ENCODE measurements around the gene TRAK1.

Gene TRAK1, protein sequence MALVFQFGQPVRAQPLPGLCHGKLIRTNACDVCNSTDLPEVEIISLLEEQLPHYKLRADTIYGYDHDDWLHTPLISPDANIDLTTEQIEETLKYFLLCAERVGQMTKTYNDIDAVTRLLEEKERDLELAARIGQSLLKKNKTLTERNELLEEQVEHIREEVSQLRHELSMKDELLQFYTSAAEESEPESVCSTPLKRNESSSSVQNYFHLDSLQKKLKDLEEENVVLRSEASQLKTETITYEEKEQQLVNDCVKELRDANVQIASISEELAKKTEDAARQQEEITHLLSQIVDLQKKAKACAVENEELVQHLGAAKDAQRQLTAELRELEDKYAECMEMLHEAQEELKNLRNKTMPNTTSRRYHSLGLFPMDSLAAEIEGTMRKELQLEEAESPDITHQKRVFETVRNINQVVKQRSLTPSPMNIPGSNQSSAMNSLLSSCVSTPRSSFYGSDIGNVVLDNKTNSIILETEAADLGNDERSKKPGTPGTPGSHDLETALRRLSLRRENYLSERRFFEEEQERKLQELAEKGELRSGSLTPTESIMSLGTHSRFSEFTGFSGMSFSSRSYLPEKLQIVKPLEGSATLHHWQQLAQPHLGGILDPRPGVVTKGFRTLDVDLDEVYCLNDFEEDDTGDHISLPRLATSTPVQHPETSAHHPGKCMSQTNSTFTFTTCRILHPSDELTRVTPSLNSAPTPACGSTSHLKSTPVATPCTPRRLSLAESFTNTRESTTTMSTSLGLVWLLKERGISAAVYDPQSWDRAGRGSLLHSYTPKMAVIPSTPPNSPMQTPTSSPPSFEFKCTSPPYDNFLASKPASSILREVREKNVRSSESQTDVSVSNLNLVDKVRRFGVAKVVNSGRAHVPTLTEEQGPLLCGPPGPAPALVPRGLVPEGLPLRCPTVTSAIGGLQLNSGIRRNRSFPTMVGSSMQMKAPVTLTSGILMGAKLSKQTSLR

DNA sequence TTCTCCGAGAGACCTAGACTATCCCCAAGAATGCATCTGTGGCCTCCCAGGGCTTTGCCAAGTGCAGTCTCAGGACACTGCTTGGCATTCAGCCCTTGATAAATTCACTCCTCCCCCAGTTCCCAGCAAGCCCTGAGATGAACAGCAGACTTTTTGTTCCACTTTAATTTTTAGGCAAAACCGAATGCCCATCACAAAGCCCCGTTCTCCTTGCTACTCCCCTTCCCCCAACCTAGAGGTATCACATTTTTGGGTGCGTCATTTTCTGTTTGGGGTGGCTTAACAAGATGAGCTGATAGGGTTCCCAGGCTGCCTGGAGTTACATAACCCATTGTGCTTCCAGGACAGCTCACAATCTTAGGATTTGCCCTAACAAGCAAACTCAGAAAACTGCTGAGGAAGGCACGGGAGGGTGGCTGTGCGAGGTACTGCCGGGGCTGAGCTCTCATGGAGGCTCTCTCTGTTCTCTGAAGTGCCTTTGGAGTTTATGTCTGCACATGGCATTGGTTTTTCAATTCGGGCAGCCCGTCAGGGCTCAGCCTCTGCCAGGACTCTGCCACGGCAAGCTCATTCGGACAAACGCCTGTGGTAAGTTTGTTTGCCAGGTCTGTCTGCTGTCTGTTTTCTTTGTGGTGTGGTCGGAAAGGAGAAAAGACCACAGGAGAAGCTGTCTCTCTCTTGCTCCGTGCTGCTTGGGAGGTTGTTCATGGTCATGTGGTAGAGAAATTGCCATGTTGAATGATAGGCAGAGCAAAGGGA is at the start of gene TRAK1:
TRAK1 (plus strand) TSS at position 385 of the 759 bp plus-strand sequence; CDS start at position 498, 113 bp downstream.
- DNase-seq: no peak

DNA sequence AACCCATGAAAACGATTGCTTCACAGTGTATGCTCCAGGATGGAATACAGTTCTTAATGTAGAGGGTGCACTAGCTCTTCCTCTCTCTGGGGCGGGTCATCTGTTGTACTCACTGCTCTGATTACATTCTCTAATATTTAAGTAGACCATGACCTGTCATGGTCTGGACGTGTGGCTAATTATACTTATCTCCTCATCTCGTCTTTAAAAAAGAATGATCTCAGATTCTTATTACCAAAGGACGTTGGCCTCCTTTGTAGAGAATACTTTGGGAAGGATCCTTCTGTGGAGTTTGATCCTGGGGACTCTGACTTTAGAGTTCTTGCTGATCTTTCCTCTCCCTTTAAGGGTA is 48.4 kb upstream of the TRAK1 start:
- no peak for DNase-seq

DNA sequence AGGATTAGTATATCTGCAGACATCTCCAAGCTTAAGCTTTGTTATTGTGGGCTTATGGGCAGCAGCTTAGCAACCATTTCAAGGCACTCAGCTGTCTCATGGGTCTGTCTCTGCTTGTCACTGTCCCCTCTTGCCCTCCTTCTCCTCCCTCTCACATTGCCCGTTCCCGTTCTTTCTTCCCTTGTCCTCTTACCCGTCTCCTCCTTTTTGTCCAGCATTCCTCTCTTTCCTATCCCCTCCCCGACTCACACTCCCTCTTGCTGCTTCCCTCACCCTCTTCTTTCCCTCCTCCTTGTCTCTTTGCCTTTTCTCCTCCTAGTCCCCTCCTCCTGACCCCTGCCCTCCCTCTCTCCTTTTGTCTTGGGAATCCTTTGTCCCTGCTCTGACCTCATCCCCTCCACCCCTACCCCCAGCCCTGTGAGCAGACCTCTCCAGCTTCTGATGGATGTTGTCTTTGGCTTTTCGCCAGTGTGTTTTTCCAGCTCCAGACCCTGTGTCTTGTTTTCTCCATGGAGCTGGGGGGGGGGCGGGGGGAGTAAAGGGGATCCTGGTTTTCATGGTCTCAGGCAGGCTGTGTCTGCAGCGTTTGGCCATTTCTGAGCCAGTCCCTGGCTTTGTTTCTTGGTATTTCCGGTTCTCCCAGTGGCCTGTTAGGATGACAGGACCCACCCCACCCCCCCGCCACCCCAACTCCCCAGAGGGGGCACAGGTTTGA is 47.9 kb upstream of the TRAK1 start:
- DNase-seq: peak; percentile 18

DNA sequence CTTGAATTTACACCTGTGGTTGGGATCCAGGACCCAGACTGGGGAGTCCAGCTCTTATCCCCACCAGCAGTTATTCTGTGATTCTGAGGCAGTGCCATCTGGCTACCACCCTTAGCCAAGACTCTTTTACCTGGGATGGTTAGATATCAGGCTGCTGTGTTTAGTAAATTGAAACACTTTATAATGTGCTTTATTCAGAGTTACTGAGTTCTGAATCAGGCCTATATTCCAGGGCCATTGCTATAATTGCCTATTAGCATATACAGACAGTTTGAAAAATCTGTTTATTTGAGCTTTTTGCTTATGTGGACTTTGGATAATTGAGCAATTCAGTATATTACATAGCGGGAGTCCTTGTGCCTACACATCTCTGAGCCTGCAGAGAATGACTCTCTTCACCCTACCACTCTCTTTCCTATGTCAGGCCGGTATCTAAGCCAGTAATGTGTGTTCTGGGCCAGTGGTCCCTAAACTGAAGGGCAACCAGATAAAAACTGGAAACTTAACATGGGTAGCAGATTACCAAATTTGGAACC is 45.4 kb upstream of the TRAK1 start:
- DNase-seq: no peak

DNA sequence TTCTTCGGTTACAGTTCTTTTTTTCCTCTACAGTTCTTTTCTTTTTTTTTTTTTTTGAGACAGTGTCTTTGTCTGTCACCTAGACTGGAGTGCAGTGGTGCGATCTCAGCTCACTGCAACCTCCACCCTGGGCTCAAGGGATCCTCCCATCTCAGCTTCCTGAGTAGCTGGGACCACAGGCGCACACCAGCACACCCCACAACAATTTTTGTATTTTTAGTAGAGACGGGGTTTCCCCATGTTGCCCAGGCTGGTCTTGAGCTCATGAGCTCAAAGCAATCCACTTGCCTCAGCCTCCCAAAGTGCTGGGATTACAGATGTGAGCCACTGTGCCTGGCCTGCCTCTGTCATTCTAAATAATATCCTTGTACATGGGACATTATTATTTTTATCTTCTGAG is 42.6 kb upstream of the TRAK1 start:
- DNase-seq: peak; percentile 32

DNA sequence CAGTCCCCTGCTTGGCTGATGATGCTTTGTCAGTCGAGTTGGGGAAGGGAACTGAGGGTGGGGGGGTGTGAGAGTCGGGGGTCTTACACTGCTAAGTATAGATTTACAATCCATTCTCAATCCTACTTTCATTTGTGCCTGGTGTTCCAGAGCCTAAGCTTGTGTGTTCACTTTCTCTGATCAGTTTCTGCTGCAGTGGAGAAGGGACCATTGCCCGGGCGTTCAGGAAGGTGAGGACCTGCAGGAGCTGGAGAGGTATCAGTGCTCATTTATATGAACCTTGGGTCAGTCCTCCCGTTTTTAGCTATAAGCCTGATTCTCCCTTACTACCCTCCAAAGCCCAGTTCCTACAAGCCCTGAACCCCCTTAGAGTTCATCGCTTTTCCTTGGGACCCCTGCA is 41.0 kb upstream of the TRAK1 start:
- DNase-seq: peak; percentile 26

DNA sequence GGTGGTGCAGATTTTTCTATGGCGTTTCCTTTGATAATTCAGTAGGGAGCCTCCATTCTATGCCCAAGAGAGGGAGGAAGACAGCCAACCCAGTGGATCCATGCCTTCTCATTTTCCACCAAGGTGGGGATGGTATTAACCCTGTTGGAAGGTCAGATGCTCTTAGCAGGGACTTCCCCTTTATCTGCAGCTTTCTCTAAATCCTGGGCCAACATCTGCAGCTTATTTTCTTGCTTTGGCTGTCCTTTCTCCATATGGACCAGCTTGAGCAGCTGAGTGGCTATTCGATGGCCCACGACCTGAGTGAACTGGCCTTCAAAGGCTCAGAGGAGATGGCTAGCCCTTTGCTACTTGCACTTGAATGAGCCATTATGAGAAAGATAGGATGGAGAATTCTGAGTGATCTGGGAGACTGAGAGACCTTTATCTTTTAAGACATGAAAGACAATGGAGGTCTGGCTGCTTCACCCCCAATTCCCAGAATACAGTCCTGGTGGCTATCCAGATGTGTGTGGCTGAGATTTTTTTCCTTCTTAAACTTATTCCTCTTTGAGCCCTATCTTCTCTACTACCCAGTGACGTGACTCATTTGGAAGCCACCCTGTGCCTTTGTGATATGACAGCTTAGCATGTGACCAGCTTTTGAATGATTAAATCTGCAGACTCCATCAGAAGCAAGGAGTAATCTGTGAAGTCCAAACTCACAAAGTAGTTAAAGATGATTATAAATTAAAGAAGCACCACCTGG is 39.6 kb upstream of the TRAK1 start:
- DNase-seq: peak; percentile 18

DNA sequence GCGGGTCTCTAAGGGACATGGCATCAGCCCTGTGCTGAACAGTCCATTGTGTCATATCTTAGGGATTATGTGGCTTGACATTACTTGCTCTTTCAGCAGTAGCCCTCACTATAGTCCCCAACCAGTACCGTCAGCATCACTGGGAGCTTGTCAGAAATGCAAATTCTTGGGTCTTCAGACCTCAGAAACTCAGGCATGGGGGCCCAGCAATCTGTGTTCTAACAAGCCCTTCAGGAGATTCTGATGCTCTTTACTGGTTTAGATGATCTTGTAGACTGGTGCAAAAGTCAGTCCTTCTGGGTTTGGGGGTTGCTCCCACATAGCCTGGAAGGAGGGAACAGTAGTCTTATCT is 39.0 kb upstream of the TRAK1 start:
- peak; percentile 7 for DNase-seq

DNA sequence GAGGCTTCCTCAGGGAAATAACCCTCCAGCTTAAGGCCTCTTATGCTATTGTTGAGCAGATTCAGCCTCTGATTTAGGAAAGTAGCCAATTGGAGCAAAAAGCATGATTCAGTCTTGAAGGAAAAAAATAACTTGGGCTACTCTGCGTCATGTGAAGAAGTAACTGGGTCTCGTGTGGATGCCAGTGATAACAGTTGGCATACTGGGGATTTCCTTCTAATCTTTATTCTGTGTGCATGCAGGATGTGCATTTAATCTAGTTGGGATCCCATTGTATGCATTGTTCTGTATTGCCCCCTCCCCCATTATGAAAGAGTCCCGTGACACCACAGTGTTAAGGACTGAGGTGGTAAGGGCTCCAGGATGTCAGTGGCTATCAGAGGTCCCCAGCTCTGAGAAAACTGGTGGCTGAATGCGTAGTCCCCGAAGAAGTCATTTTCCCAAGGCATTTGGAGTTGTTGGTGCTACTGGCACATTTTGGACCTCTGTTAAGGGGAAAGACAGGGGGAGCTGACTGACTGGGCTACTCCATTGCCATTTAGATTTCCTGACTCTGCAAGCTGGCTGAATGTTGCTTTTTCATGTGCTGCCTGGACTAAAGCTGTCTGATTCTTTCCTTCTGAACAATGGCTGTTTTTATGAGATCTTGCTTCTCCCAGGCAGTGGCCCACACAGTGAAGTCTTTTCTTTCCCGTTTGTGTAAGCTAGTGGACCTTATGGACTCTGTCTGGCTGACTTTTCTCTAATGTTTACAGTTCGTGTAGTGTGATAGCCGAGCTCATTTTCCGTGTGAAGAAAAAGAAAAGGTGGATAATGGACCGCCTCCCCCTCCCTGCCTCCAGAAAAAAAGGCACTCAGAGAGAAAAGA is 38.4 kb upstream of the TRAK1 start:
- DNase-seq: no peak

DNA sequence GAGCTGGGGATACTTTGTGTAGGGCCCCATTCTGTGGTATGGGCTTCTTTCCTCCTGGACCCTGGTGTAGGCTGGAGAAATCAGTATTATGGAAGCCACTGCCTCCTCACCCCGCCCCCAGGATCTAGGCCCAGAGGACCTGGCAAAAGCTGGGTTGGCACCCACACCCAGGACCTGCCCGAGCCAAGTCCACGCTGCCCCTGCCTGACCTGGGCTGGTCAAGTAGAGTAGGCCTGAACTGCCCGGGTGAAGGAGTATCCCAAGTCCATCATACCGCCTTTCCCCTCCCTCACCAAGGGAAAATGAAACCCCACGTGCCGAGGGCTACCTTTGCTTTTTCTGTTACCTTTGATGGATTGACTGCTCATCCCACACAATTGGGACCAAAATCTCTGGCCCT is 37.7 kb upstream of the TRAK1 start:
- DNase-seq: peak; percentile 23

DNA sequence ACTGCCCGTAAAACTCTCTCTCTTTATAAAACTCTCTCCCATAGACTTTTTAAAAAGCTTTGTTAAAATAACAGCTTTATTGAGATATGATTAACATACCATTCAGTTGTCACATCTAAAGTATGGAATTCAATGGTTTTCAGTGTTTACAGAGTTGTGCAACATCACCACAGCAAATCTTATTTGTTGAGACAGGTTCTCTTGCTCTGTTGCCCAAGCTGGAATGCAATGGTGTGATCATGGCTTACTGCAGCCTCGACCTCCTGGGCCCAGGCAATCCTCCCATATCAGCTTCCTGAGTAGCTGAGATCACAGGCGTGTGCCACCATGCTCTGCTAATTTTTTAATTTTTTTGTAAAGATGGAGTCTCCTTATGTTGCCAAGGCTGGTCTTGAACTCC is 35.9 kb upstream of the TRAK1 start:
- peak; percentile 1 for DNase-seq

DNA sequence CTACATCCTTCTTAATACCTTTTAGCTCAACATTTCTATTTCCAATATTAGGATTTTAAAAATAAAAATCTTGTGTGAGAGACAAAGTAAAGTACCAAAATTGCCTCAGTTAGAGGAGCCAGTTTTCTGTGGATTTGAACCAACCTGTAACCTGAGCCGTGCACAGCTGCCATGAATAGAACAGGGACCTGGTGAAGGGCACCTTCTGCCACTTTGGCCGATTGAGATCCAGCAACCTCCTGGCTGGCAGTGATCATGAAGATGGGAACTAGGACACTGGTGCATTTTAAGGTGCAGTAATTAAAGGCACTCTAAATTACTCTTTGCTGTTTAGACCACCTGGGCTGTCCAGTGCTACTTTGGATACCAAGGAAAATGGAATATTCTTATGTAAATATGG is 34.3 kb upstream of the TRAK1 start:
- no peak for DNase-seq

DNA sequence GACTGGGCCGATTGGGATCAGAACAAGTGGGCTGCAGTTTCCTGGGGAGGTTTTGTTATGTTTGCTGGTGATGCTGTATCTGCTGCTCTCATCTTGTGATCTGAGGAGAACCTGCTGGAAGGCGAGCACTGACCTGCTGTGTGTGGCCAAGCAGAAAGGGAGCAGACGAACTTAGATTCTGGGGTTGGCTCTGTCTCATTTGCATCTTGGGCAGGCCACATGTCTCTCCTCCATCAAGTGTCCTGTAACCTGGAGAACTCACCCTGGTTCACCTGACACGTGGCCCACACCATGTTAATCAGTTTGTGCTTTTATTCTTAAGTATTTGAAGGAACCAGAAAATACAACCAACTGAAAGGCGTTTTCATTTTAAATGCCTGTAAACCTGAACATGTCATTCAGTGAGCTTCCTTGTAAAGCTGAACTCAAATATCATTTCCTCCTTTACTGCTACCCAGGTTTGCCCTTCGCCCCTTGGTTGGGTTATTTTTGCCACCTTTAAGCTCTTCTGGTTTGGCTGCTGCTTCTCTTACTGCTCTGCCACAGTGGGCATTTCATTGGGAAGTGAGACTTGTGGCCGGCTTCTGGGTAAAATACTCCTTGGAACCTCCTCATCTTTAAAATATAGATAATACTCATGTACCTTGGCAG is 33.5 kb upstream of the TRAK1 start:
- no peak for DNase-seq

DNA sequence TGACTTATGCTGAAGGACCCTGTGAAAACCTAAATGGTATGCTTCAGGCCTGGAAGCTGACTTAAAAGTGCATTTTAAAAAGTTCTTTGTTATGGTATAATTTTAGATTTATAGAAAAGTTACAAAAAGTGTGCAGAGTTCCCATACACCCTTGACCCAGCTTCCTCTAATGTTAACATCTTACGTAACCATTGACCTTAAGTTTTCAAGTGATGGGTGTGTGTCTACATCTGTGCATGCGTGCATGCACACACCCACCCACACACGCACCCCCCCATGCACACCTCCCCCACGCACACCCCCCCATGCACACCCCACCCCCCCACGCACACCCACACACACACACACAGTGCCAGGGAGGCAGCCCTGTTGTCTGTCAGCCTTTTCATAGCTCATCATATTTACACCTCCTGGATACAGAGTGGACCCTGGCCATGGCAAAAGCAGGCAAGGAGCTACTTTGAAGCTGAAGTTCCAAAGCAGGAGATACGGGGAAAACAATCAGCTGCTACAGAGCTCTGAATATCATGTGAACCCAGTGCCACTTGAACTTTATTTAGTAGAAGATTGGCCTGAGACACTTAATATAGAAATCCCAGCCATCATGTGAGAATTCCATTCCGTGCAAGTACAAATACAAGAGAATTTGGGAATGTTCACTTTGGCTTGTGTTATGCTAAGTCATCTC is 30.0 kb upstream of the TRAK1 start:
- no peak for DNase-seq

DNA sequence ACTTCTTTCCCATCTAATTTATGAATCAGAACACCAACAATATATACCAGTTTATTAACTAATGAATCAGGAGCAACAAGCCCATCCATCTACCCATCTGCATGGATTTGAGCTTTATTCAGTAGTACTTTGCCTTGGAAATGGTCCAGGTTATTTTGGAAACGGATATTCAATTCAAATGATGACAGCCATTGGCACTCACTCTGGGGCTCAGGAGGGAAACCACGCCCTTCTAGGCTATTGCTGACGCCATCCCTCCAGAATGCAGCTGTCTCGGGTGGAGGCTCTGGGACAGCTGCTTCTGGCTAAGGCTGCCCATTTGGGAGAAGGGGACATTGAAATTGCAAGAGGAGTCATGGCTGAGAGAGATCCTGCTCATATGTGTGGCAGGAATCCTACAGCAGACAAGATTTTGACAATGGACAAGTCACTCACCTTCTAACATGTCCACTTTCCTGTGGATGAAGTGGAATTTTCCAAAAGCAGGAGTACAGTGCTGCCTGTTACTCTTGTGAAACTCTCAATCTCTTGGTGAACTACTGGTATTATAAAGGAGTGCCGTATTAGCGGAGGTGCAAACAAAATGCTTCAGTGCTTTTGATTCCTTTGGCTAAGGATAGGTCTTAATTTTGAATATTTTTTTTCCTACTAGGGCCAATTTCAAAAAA is 29.3 kb upstream of the TRAK1 start:
- no peak for DNase-seq

DNA sequence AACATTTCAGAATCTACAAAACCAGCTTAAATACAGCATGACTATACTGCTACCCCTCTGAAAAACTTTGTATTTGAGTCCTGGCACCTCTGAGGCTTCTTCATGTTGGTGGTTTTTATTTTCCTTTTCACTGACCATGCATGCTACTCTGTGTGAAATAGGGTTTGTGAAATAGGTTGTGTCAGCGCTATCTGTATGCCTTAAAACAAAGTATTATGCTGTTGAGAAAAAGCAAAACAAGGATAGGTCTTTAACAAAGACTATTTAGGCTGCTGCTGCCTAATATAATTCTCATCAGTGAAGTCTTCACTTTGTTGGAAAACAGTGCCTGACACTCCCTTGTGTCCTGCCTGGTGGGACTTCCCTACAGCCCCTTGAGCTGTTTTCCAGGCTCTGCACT is 28.7 kb upstream of the TRAK1 start:
- DNase-seq: no peak

DNA sequence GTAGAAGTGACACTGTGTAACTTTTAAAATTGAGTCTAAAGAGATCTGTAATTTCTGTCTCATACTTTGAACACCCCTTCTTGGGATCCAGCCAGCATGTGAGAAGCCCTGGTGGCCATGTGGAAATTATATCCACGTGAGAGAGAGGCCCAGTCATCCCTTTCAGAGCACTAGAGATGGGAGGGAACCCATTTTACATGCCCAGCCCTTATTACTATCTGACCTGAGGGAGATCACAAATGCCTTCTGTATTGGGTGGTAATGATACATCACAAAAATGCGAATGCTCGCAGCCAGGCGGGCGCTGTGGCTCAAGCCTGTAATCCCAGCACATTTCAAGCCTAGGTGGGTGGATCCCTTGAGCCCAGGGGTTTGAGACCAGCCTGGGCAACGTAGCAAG is 27.3 kb upstream of the TRAK1 start:
- DNase-seq: no peak

DNA sequence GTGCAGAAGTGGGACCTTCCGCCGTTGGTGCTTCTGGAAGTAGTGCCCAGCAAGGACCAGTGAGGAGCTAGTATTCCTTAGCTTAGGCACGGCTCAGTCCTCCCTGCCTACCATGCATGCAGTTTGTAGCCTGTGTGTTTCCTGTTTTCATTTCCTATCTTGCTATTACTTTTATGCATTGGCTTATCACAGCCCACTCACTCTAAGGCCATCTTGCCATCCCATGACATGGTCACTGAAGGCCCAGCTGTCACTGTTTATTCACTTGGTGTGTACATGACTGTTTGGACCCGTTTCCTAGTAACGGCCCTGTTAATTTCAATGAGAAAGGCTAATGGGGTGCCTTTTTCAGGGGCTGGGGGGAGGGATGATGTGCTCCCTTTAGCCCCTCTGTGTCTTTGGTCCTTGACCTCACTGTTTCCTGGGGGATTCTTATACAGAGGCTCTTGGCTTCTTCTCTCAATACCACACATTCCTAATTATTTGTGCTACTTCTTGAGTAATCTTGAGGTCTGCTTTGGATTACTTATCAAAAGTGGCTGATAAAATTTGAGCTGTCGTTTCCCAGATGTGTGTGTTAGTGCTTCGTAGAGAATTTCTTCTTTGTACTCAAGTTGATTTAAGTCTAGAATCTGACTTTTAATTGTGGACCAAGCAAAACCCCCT is 24.5 kb upstream of the TRAK1 start:
- no peak for DNase-seq

Data from activated CD8-positive, alpha-beta memory T cell treated with anti-CD3 and anti-CD28 coated beads, Interleukin-2, amount 50 U/mL, for 48 hours (primary cell).